ENCODE measurements around the gene RIPK1.
"Not testable (repeated sequence)": the region's sequence is repeated elsewhere in the genome, so short reads cannot be mapped to it uniquely, and the experiment has no call there.

The RIPK1 gene

GRCh38 chr6:3046295-3046694 lies 22.0 kb upstream of the RIPK1 start:
- no peak for DNase-seq

GRCh38 chr6:3048009-3048408 lies 20.3 kb upstream of the RIPK1 start:
- DNase-seq: not testable (repeated sequence)

- DNase-seq: no peak
These were observed 15.6 kb upstream of the RIPK1 start for GRCh38 chr6:3052481-3053230.

- DNase-seq: no peak
These were observed 15.1 kb upstream of the RIPK1 start for GRCh38 chr6:3053231-3053508.

GRCh38 chr6:3054229-3055157 lies 13.8 kb upstream of the RIPK1 start:
- DNase-seq: not testable (repeated sequence)

- DNase-seq: not testable (repeated sequence)
These were observed 13.2 kb upstream of the RIPK1 start for GRCh38 chr6:3055158-3055499.

- DNase-seq: no peak
These were observed 11.1 kb upstream of the RIPK1 start for GRCh38 chr6:3057063-3057770.

- no peak for DNase-seq
These were observed 9.3 kb upstream of the RIPK1 start for GRCh38 chr6:3058957-3059356.

GRCh38 chr6:3060092-3060491 lies 8.2 kb upstream of the RIPK1 start:
- DNase-seq: not testable (repeated sequence)

GRCh38 chr6:3061501-3061941 lies 6.8 kb upstream of the RIPK1 start:
- DNase-seq: no peak

- DNase-seq: not testable (repeated sequence)
These were observed 5.0 kb upstream of the RIPK1 start for GRCh38 chr6:3063340-3063732.

GRCh38 chr6:3063733-3064700 lies 4.3 kb upstream of the RIPK1 start:
- peak; percentile 94 for DNase-seq

- DNase-seq: no peak
These were observed 3.3 kb downstream of the RIPK1 start for GRCh38 chr6:3071568-3071967.

GRCh38 chr6:3072798-3073197 lies 4.5 kb downstream of the RIPK1 start:
- no peak for DNase-seq

- no peak for DNase-seq
These were observed 5.1 kb downstream of the RIPK1 start for GRCh38 chr6:3073382-3073781.

- no peak for DNase-seq
These were observed 7.4 kb downstream of the RIPK1 start for GRCh38 chr6:3075772-3076113.

- no peak for DNase-seq
These were observed 8.0 kb downstream of the RIPK1 start for GRCh38 chr6:3076320-3076719.

GRCh38 chr6:3077430-3077829 lies 9.1 kb downstream of the RIPK1 start:
- no peak for DNase-seq

GRCh38 chr6:3078952-3079351 lies 10.7 kb downstream of the RIPK1 start:
- DNase-seq: not testable (repeated sequence)

GRCh38 chr6:3079682-3080081 lies 11.4 kb downstream of the RIPK1 start:
- no peak for DNase-seq

GRCh38 chr6:3081960-3082359 lies 13.7 kb downstream of the RIPK1 start:
- no peak for DNase-seq

- no peak for DNase-seq
These were observed 16.8 kb downstream of the RIPK1 start for GRCh38 chr6:3085074-3085473.

Data from activated CD8-positive, alpha-beta memory T cell treated with anti-CD3 and anti-CD28 coated beads, Interleukin-2, amount 50 U/mL, for 48 hours (primary cell).